Panc1 (cell line): ENCODE results near the gene SOCS6. TPM values are rescaled to one million over a fixed set of nuclear protein-coding genes. Genes with fewer than 3 reads are reported as not detected.
A peak's percentile ranks its signal among the peaks of the same experiment; 100 is the strongest.

Experiments
- ATAC-seq: fragments of 200-7000 bp; cut with Tn5 transposase; 2 replicates; pipeline ENCODE4 v1.9.1; 2020; ENCODE audit warnings: mild to moderate bottlenecking, moderate library complexity
- BruUV-seq: library from RNA; stranded (reverse); fragments of 400-500 nt; replicated peaks from 2 replicates; lab custom pipeline; 2021; lab: Mats Ljungman, UMichigan
- CTCF ChIA-PET: fragments of 300-600 bp; sonication (Branson Sonifier 250); formaldehyde crosslinking; loops from one replicate; lab custom pipeline; 2022; ENCODE audit warnings: antibody characterized with exemption; lab: Charles Lee
- POLR2A ChIA-PET: fragments of 300-600 bp; sonication (Branson Sonifier 250); formaldehyde crosslinking; loops from one replicate; lab custom pipeline; 2022; ENCODE audit warnings: antibody characterized with exemption; lab: Charles Lee
- DNase-seq: peaks from one replicate; pipeline ENCODE4 v3.0.0-alpha.2; 2010; ENCODE audit warnings: low read depth, low spot score
- H3K27ac ChIP-seq: 2 replicates; pipeline ENCODE4 v1.5.1; 2011; ENCODE audit warnings: mild to moderate bottlenecking, low read length, inconsistent platforms
- H3K27me3 ChIP-seq: fragments of 200-500 bp; sonication (Bioruptor generic); 2 replicates; pipeline ENCODE4 v1.6.0; 2014; ENCODE audit warnings: low read length, inconsistent platforms; ENCODE audit not compliant: control insufficient read depth, insufficient read depth
- H3K36me3 ChIP-seq: fragments of 200-500 bp; sonication (Bioruptor generic); 2 replicates; pipeline ENCODE4 v1.5.1; 2014; ENCODE audit warnings: inconsistent platforms, mild to moderate bottlenecking, low read length, moderate library complexity; ENCODE audit not compliant: control insufficient read depth, insufficient read depth
- H3K4me1 ChIP-seq: 2 replicates; pipeline ENCODE4 v1.5.1; 2011; ENCODE audit warnings: inconsistent platforms, mild to moderate bottlenecking, low read length, moderate library complexity; ENCODE audit not compliant: control insufficient read depth, insufficient read depth
- H3K4me3 ChIP-seq, 2 experiments: 2 replicates each; pipeline ENCODE4 v1.5.1; 2011 to 2012; ENCODE audit warnings: low read depth in 2 of 2, low read length in 2 of 2, mild to moderate bottlenecking in 2 of 2, inconsistent platforms in 1 of 2, moderate library complexity in 1 of 2
- H3K9me3 ChIP-seq: fragments of 200-500 bp; sonication (Bioruptor generic); 2 replicates; pipeline ENCODE4 v1.5.1; 2014; ENCODE audit warnings: low read depth, mild to moderate bottlenecking, inconsistent platforms, low read length, moderate library complexity; ENCODE audit not compliant: control insufficient read depth, insufficient read depth
- CTCF ChIP-seq: fragments of 450-650 bp; IDR thresholded peaks from 2 replicates; pipeline ENCODE4 v1.5.1; 2017; ENCODE audit warnings: mild to moderate bottlenecking
- POLR2AphosphoS5 ChIP-seq: IDR thresholded peaks from 2 replicates; pipeline ENCODE4 v1.6.1; 2012; ENCODE audit warnings: mild to moderate bottlenecking, low read depth, low read length, moderate library complexity
- REST ChIP-seq, 2 experiments: IDR thresholded peaks; 2 replicates each; pipeline ENCODE4 v1.6.1; 2011 to 2012; ENCODE audit warnings: low read depth in 2 of 2, control low read depth in 1 of 2, low read length in 1 of 2, mild to moderate bottlenecking in 1 of 2, moderate library complexity in 1 of 2; ENCODE audit not compliant: insufficient read depth in 1 of 2
- SIN3A ChIP-seq: IDR thresholded peaks from 2 replicates; pipeline ENCODE4 v1.6.1; 2012; ENCODE audit warnings: low read depth, mild to moderate bottlenecking, low read length, moderate library complexity, borderline replicate concordance; ENCODE audit not compliant: insufficient read depth
- TCF7L2 ChIP-seq: IDR thresholded peaks from 2 replicates; pipeline ENCODE4 v1.6.1; 2011; ENCODE audit warnings: mild to moderate bottlenecking, low read depth, low read length, inconsistent platforms
- in situ Hi-C: cut with HindIII; loops from 2 replicates; pipeline ENCODE4 v1.10.0; 2016; ENCODE audit warnings: low sequenced_read_pairs, low pct_unique_long_range_greater_than_20kb
- intact Hi-C: fragments of 100-400 bp; cut with micrococcal nuclease; formaldehyde crosslinking; loops from one replicate; pipeline ENCODE4 v1.10.0; 2022; ENCODE audit not compliant: unreplicated experiment
- total RNA-seq: library from RNA; stranded (reverse); gene quantifications from one replicate; pipeline ENCODE4 v1.2.1, GENCODE V29; 2021; ENCODE audit not compliant: unreplicated experiment

Gene SOCS6
- total RNA-seq, 1 experiment from 2014 or later = 43.0 TPM

GRCh38 chr18:70362258-70362657 is 73.4 kb downstream of the SOCS6 start:
- Histone ChIP-seq H3K9me3 (no peaks in the 10 kb centered on the region), H3K27ac (peak overlapping the region; percentile 89), H3K4me1 (peaks cover 25% of the 10 kb centered on the region), H3K4me3 (no peak overlapping the region), H3K36me3 (no peaks in the 10 kb centered on the region), H3K27me3 (no peaks in the 10 kb centered on the region)
- TF ChIP-seq POLR2AphosphoS5 (no peak), REST (IDR thresholded peaks at IDR 0.05; ENCODE audit: insufficient read depth in 1 of 2, low read depth in 2 of 2, low read length in 1 of 2) (no peak)
- DNase-seq (no peak), ATAC-seq (no peak)
- in situ Hi-C loops = no loop called here
- intact Hi-C loops = no loop called here
- ChIA-PET POLR2A (no interaction called here), CTCF (no interaction called here)
- BruUV-seq = no TSS peak

GRCh38 chr18:70363861-70364260 is 75.0 kb downstream of the SOCS6 start:
- TF ChIP-seq SIN3A = no peak
- TF ChIP-seq POLR2AphosphoS5 = no peak
- TF ChIP-seq CTCF = no peak
- TF ChIP-seq REST (IDR thresholded peaks at IDR 0.05; ENCODE audit: insufficient read depth in 1 of 2, low read depth in 2 of 2, low read length in 1 of 2) = no peak
- no peak for TF ChIP-seq TCF7L2
- peak overlapping the region; percentile 80 for H3K27ac ChIP-seq
- DNase-seq (no peak), ATAC-seq (no peak)
- no peaks in the 10 kb centered on the region for H3K36me3 ChIP-seq
- no peaks in the 10 kb centered on the region for H3K27me3 ChIP-seq
- no peak overlapping the region for H3K4me3 ChIP-seq
- ChIA-PET POLR2A (no interaction called here), CTCF (no interaction called here)
- intact Hi-C loops = no loop called here
- H3K4me1 ChIP-seq = peaks cover 15% of the 10 kb centered on the region; the same call in 1 of the 2 replicates
- H3K9me3 ChIP-seq = no peaks in the 10 kb centered on the region
- BruUV-seq = no TSS peak
- in situ Hi-C loops = no loop called here
